DOHH2 (cell line): ENCODE results near the gene GRIN2C.

ENCODE experiments used
- H3F3A ChIP-seq: fragments of 200-600 bp; sonication (generic), shearing (Covaris generic); 2 replicates; pipeline ENCODE4 v1.6.0; 2016; ENCODE audit warnings: antibody characterized with exemption, mild to moderate bottlenecking; ENCODE audit not compliant: control insufficient read depth, insufficient read depth
- H3K27ac ChIP-seq: fragments of 200-600 bp; sonication (generic); 2 replicates; pipeline ENCODE4 v1.5.1; 2014; ENCODE audit warnings: low read depth, mild to moderate bottlenecking, low read length, moderate library complexity
- H3K27me3 ChIP-seq: fragments of 200-600 bp; sonication (generic); 2 replicates; pipeline ENCODE4 v1.6.1; 2014; ENCODE audit warnings: mild to moderate bottlenecking, low read length, mixed read lengths; ENCODE audit not compliant: control insufficient read depth
- H3K36me3 ChIP-seq: fragments of 200-600 bp; sonication (generic); 2 replicates; pipeline ENCODE4 v1.6.1; 2014; ENCODE audit warnings: mild to moderate bottlenecking, low read length, moderate library complexity, mixed read lengths; ENCODE audit not compliant: control insufficient read depth
- H3K4me1 ChIP-seq: fragments of 200-600 bp; sonication (generic); 2 replicates; pipeline ENCODE4 v1.6.1; 2014; ENCODE audit warnings: mild to moderate bottlenecking, low read length, mixed read lengths; ENCODE audit not compliant: control insufficient read depth
- H3K4me2 ChIP-seq: fragments of 200-600 bp; sonication (generic); 2 replicates; pipeline ENCODE4 v1.6.0; 2014; ENCODE audit warnings: mild to moderate bottlenecking, low read length, moderate library complexity
- H3K4me3 ChIP-seq: fragments of 200-600 bp; sonication (generic); 2 replicates; pipeline ENCODE4 v1.5.1; 2014; ENCODE audit warnings: mild to moderate bottlenecking, low read length, mixed read lengths
- H3K79me2 ChIP-seq: fragments of 200-600 bp; sonication (generic); 2 replicates; pipeline ENCODE4 v1.6.1; 2014; ENCODE audit warnings: mild to moderate bottlenecking, low read length, mixed read lengths; ENCODE audit not compliant: control insufficient read depth
- H3K9me2 ChIP-seq: fragments of 200-600 bp; sonication (generic); replicated peaks from 2 replicates; pipeline ENCODE4 v1.6.1; 2014; ENCODE audit warnings: mild to moderate bottlenecking, low read length, mixed read lengths; ENCODE audit not compliant: control insufficient read depth
- H3K9me3 ChIP-seq: fragments of 200-600 bp; sonication (generic); 2 replicates; pipeline ENCODE4 v1.6.1; 2014; ENCODE audit warnings: antibody characterized with exemption, low read length, mixed read lengths; ENCODE audit not compliant: control insufficient read depth, insufficient read depth
- H4K20me1 ChIP-seq: fragments of 200-600 bp; sonication (generic); 2 replicates; pipeline ENCODE4 v1.6.0; 2014; ENCODE audit warnings: low read depth, mild to moderate bottlenecking, antibody characterized with exemption, low read length, moderate library complexity; ENCODE audit not compliant: control insufficient read depth, insufficient read depth
- CTCF ChIP-seq: fragments of 200-600 bp; sonication (generic); IDR thresholded peaks from one replicate; pipeline ENCODE4 v1.5.1; 2014; ENCODE audit warnings: antibody characterized with exemption, mild to moderate bottlenecking, low read depth, low read length; ENCODE audit not compliant: poor library complexity, severe bottlenecking
- EZH2phosphoT487 ChIP-seq: fragments of 200-600 bp; sonication (generic); IDR thresholded peaks from 2 replicates; pipeline ENCODE4 v1.6.1; 2017; ENCODE audit warnings: borderline replicate concordance, mild to moderate bottlenecking, antibody characterized with exemption, low read length, moderate library complexity, mixed read lengths

Gene GRIN2C

DNA sequence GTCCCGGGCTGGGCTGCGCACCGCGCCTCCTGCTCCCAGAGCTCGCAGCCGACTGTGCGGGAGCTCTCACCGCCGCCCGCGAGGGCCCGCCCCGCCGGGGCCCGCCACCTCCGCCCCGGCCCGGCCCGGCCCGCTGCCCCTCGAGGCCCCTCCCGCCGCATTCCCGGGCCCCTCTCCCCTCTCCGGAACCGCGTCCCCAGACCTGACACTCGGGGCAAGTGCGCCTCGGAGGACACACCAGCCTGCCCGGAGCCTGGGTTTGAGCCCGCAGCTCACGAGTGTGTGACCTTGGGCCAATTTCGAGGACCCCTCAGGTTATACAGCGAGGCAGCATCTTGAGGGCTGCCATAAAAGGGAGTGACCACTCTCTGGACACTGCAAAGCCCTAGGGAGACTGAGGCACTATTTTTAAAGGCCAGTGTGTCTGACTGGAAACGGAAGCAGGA, 2.0 kb upstream of the GRIN2C start:
- no peaks in the 10 kb centered on the region for H4K20me1 ChIP-seq
- H3K4me2 ChIP-seq, result no peak overlapping the region
- H3K79me2 ChIP-seq, result no peaks in the 10 kb centered on the region
- H3K36me3 ChIP-seq, result no peaks in the 10 kb centered on the region
- H3K9me2 ChIP-seq, result no peaks in the 10 kb centered on the region
- H3K4me1 ChIP-seq, result peaks cover 8% of the 10 kb centered on the region
- 0 out of 2 replicates have a peak, but pooled peaks cover 2% of the 10 kb centered on the region for H3F3A ChIP-seq
- no peaks in the 10 kb centered on the region for H3K9me3 ChIP-seq
- TF ChIP-seq EZH2phosphoT487 (no peak), CTCF (no peak)
- no peak overlapping the region for H3K27ac ChIP-seq
- H3K4me3 ChIP-seq, result no peak overlapping the region
- H3K27me3 ChIP-seq, result peaks cover 40% of the 10 kb centered on the region

GRCh38 chr17:74860872-74861661, 1.4 kb upstream of the GRIN2C start:
- no peaks in the 10 kb centered on the region for H3K79me2 ChIP-seq
- H3F3A ChIP-seq, result 0 out of 2 replicates have a peak, but pooled peaks cover 2% of the 10 kb centered on the region
- no peak for TF ChIP-seq EZH2phosphoT487
- no peak for TF ChIP-seq CTCF
- peaks cover 40% of the 10 kb centered on the region for H3K27me3 ChIP-seq
- H4K20me1 ChIP-seq, result no peaks in the 10 kb centered on the region
- H3K4me1 ChIP-seq, result peaks cover 8% of the 10 kb centered on the region
- H3K9me2 ChIP-seq, result no peaks in the 10 kb centered on the region
- H3K4me2 ChIP-seq, result no peak overlapping the region
- no peaks in the 10 kb centered on the region for H3K36me3 ChIP-seq
- no peaks in the 10 kb centered on the region for H3K9me3 ChIP-seq
- no peak overlapping the region for H3K4me3 ChIP-seq
- H3K27ac ChIP-seq, result no peak overlapping the region

GRCh38 chr17:74860229-74860871, 665 bp upstream of the GRIN2C start:
- Histone ChIP-seq H3K79me2 (no peaks in the 10 kb centered on the region), H4K20me1 (no peaks in the 10 kb centered on the region; the same call in 1 of the 2 replicates), H3K9me2 (no peaks in the 10 kb centered on the region), H3F3A (0 out of 2 replicates have a peak, but pooled peaks cover 2% of the 10 kb centered on the region), H3K27ac (no peak overlapping the region), H3K4me2 (peak overlapping the region; percentile 21; the same call in 1 of the 2 replicates), H3K4me1 (peaks cover 8% of the 10 kb centered on the region), H3K4me3 (no peak overlapping the region), H3K27me3 (peaks cover 40% of the 10 kb centered on the region), H3K36me3 (no peaks in the 10 kb centered on the region), H3K9me3 (no peaks in the 10 kb centered on the region)
- TF ChIP-seq CTCF (no peak), EZH2phosphoT487 (no peak)
